ENCODE data around the gene HSP90AB1. TPM values are rescaled to one million over a fixed set of nuclear protein-coding genes. Genes with fewer than 3 reads are reported as not detected.

Gene HSP90AB1
- total and polyA plus RNA-seq, 2 of the 8 experiments (the other 6 are each of a cell fraction or from before 2014, with no cell fraction given), result 1,564 to 2,297 TPM

GRCh38 chr6:44268095-44268628 lies 21.3 kb downstream of the HSP90AB1 start (continued):
- no peak for TF ChIP-seq CHD7 (IDR thresholded peaks at IDR 0.05; ENCODE audit: insufficient replicate concordance, low read length)
- no peak for TF ChIP-seq CHD1 (IDR thresholded peaks at IDR 0.05; ENCODE audit: low read depth, low read length)
- no peak for TF ChIP-seq RBBP5 (IDR thresholded peaks at IDR 0.05; ENCODE audit: borderline replicate concordance, low read depth, low read length)
- no peak for TF ChIP-seq RFX5 (IDR thresholded peaks at IDR 0.05; ENCODE audit: borderline replicate concordance, low read depth, low read length)
- peak; percentile 54 for TF ChIP-seq YY1 (IDR thresholded peaks at IDR 0.05; ENCODE audit: low read depth, low read length)
- TF ChIP-seq TBP (IDR thresholded peaks at IDR 0.05; ENCODE audit: low read depth, low read length), result no peak
- TF ChIP-seq HDAC2 (IDR thresholded peaks at IDR 0.05; ENCODE audit: borderline replicate concordance in 1 of 2, low read depth in 2 of 2, low read length in 2 of 2), result 0 out of 4 replicates have a peak, but pooled peaks have one; percentile 56 to 62
- no peak for TF ChIP-seq KDM5A (IDR thresholded peaks at IDR 0.05; ENCODE audit: low read length)
- TF ChIP-seq SUZ12 (IDR thresholded peaks at IDR 0.05; ENCODE audit: low read length), result no peak
- TF ChIP-seq CBX8 (IDR thresholded peaks at IDR 0.05; ENCODE audit: borderline replicate concordance, low read depth, low read length), result no peak
- TF ChIP-seq KDM1A (IDR thresholded peaks at IDR 0.05; ENCODE audit: borderline replicate concordance, low read length), result no peak
